DOHH2 (cell line): ENCODE results near the gene PON2.

Source experiments
- H3F3A ChIP-seq: fragments of 200-600 bp; sonication (generic), shearing (Covaris generic); 2 replicates; pipeline ENCODE4 v1.6.0; 2016; ENCODE audit warnings: antibody characterized with exemption, mild to moderate bottlenecking; ENCODE audit not compliant: control insufficient read depth, insufficient read depth
- H3K27ac ChIP-seq: fragments of 200-600 bp; sonication (generic); 2 replicates; pipeline ENCODE4 v1.5.1; 2014; ENCODE audit warnings: low read depth, mild to moderate bottlenecking, low read length, moderate library complexity
- H3K27me3 ChIP-seq: fragments of 200-600 bp; sonication (generic); 2 replicates; pipeline ENCODE4 v1.6.1; 2014; ENCODE audit warnings: mild to moderate bottlenecking, low read length, mixed read lengths; ENCODE audit not compliant: control insufficient read depth
- H3K36me3 ChIP-seq: fragments of 200-600 bp; sonication (generic); 2 replicates; pipeline ENCODE4 v1.6.1; 2014; ENCODE audit warnings: mild to moderate bottlenecking, low read length, moderate library complexity, mixed read lengths; ENCODE audit not compliant: control insufficient read depth
- H3K4me1 ChIP-seq: fragments of 200-600 bp; sonication (generic); 2 replicates; pipeline ENCODE4 v1.6.1; 2014; ENCODE audit warnings: mild to moderate bottlenecking, low read length, mixed read lengths; ENCODE audit not compliant: control insufficient read depth
- H3K4me2 ChIP-seq: fragments of 200-600 bp; sonication (generic); 2 replicates; pipeline ENCODE4 v1.6.0; 2014; ENCODE audit warnings: mild to moderate bottlenecking, low read length, moderate library complexity
- H3K4me3 ChIP-seq: fragments of 200-600 bp; sonication (generic); 2 replicates; pipeline ENCODE4 v1.5.1; 2014; ENCODE audit warnings: mild to moderate bottlenecking, low read length, mixed read lengths
- H3K79me2 ChIP-seq: fragments of 200-600 bp; sonication (generic); 2 replicates; pipeline ENCODE4 v1.6.1; 2014; ENCODE audit warnings: mild to moderate bottlenecking, low read length, mixed read lengths; ENCODE audit not compliant: control insufficient read depth
- H3K9me2 ChIP-seq: fragments of 200-600 bp; sonication (generic); replicated peaks from 2 replicates; pipeline ENCODE4 v1.6.1; 2014; ENCODE audit warnings: mild to moderate bottlenecking, low read length, mixed read lengths; ENCODE audit not compliant: control insufficient read depth
- H3K9me3 ChIP-seq: fragments of 200-600 bp; sonication (generic); 2 replicates; pipeline ENCODE4 v1.6.1; 2014; ENCODE audit warnings: antibody characterized with exemption, low read length, mixed read lengths; ENCODE audit not compliant: control insufficient read depth, insufficient read depth
- H4K20me1 ChIP-seq: fragments of 200-600 bp; sonication (generic); 2 replicates; pipeline ENCODE4 v1.6.0; 2014; ENCODE audit warnings: low read depth, mild to moderate bottlenecking, antibody characterized with exemption, low read length, moderate library complexity; ENCODE audit not compliant: control insufficient read depth, insufficient read depth
- EZH2phosphoT487 ChIP-seq: fragments of 200-600 bp; sonication (generic); IDR thresholded peaks from 2 replicates; pipeline ENCODE4 v1.6.1; 2017; ENCODE audit warnings: borderline replicate concordance, mild to moderate bottlenecking, antibody characterized with exemption, low read length, moderate library complexity, mixed read lengths
- TF ChIP-seq, protein P1 (sequence below): fragments of 200-600 bp; sonication (generic); IDR thresholded peaks from one replicate; pipeline ENCODE4 v1.5.1; 2014; ENCODE audit warnings: antibody characterized with exemption, mild to moderate bottlenecking, low read depth, low read length; ENCODE audit not compliant: poor library complexity, severe bottlenecking

The PON2 gene

GRCh38 chr7:95407751-95408150 lies 27.1 kb downstream of the PON2 start:
- TF ChIP-seq, protein P1, sequence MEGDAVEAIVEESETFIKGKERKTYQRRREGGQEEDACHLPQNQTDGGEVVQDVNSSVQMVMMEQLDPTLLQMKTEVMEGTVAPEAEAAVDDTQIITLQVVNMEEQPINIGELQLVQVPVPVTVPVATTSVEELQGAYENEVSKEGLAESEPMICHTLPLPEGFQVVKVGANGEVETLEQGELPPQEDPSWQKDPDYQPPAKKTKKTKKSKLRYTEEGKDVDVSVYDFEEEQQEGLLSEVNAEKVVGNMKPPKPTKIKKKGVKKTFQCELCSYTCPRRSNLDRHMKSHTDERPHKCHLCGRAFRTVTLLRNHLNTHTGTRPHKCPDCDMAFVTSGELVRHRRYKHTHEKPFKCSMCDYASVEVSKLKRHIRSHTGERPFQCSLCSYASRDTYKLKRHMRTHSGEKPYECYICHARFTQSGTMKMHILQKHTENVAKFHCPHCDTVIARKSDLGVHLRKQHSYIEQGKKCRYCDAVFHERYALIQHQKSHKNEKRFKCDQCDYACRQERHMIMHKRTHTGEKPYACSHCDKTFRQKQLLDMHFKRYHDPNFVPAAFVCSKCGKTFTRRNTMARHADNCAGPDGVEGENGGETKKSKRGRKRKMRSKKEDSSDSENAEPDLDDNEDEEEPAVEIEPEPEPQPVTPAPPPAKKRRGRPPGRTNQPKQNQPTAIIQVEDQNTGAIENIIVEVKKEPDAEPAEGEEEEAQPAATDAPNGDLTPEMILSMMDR, result no peak
- TF ChIP-seq EZH2phosphoT487, result no peak
- no peaks in the 10 kb centered on the region for H3K79me2 ChIP-seq

DNA sequence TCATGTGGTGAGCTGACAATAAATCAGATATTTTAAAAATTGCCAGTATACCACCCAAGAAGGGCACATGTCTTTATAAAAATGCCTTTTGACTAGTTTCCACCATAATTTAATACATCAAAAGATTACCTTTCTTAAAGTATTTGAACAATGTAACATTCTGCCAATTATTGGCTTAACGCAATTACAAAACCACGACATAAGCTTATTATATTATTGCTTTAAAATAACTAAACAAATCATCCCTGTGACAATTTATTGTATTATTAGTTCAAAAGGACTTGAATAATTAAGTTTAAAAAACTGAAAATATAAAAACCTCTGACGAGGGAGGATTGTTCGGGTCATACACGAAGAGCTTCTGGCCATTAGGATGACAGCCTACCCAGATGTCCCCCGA lies 29.0 kb downstream of the PON2 start:
- H3K36me3 ChIP-seq, result no peaks in the 10 kb centered on the region
- H3F3A ChIP-seq, result no peaks in the 10 kb centered on the region
- H3K79me2 ChIP-seq, result no peaks in the 10 kb centered on the region
- no peak overlapping the region for H3K27ac ChIP-seq
- 0 out of 2 replicates have a peak, but pooled peaks cover 2% of the 10 kb centered on the region for H3K9me2 ChIP-seq
- H3K4me2 ChIP-seq, result no peak overlapping the region
- H3K4me3 ChIP-seq, result no peak overlapping the region
- H4K20me1 ChIP-seq, result no peaks in the 10 kb centered on the region
- H3K4me1 ChIP-seq, result no peaks in the 10 kb centered on the region
- peaks cover 5% of the 10 kb centered on the region; the same call in 1 of the 2 replicates for H3K9me3 ChIP-seq
- TF ChIP-seq EZH2phosphoT487, result no peak
- TF ChIP-seq, protein P1, result no peak
- no peaks in the 10 kb centered on the region for H3K27me3 ChIP-seq

More at GRCh38 chr7:95407751-95408150, 27.1 kb downstream of the PON2 start:
- H3K4me1 ChIP-seq, result no peaks in the 10 kb centered on the region
- H3K36me3 ChIP-seq, result no peaks in the 10 kb centered on the region
- peaks cover 5% of the 10 kb centered on the region; the same call in 1 of the 2 replicates for H3K9me3 ChIP-seq
- no peaks in the 10 kb centered on the region for H3K27me3 ChIP-seq
- H3K4me2 ChIP-seq, result no peak overlapping the region
- 0 out of 2 replicates have a peak, but pooled peaks cover 2% of the 10 kb centered on the region for H3K9me2 ChIP-seq
- no peak overlapping the region for H3K27ac ChIP-seq
- no peaks in the 10 kb centered on the region for H4K20me1 ChIP-seq
- H3F3A ChIP-seq, result no peaks in the 10 kb centered on the region
- H3K4me3 ChIP-seq, result no peak overlapping the region

DNA sequence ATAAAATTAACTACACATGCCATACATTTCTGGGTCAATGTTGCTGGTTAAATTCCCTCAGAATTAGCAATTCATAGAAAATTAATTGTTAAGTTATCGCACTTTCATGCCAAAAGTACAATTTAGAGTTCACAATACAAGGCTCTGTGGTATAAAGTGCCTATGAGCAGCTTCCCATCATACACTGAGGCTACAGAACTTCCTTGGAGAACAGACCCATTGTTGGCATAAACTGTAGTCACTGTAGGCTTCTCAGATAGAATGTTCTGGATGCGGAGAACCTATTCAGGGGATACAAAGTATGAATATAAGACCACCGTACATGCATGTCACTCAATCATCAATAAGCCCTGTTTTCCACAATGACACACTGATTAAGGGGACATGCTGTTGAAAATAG lies 29.6 kb downstream of the PON2 start:
- no peaks in the 10 kb centered on the region for H3F3A ChIP-seq
- H3K27me3 ChIP-seq, result no peaks in the 10 kb centered on the region
- H3K79me2 ChIP-seq, result no peaks in the 10 kb centered on the region
- no peak overlapping the region for H3K4me2 ChIP-seq
- H3K4me1 ChIP-seq, result no peaks in the 10 kb centered on the region
- no peak overlapping the region for H3K4me3 ChIP-seq
- H3K9me2 ChIP-seq, result 0 out of 2 replicates have a peak, but pooled peaks cover 2% of the 10 kb centered on the region
- H3K9me3 ChIP-seq, result peaks cover 5% of the 10 kb centered on the region; the same call in 1 of the 2 replicates
- no peak for TF ChIP-seq EZH2phosphoT487
- TF ChIP-seq, protein P1, result no peak
- no peak overlapping the region for H3K27ac ChIP-seq
- no peaks in the 10 kb centered on the region for H3K36me3 ChIP-seq
- no peaks in the 10 kb centered on the region for H4K20me1 ChIP-seq
